NCI-H2081 (cell line): ENCODE data around the gene RBM47.
"Not testable (repeated sequence)": the region's sequence is repeated elsewhere in the genome, so short reads cannot be mapped to it uniquely, and the experiment has no call there.

Experiments
- DNase-seq, 2 experiments: peaks; one replicate each; lab custom pipeline; 2025; lab: John Stamatoyannopoulos, UW

RBM47 gene

GRCh38 chr4:40562208-40562607 is 67.5 kb downstream of the RBM47 start:
- no peak for DNase-seq

DNA sequence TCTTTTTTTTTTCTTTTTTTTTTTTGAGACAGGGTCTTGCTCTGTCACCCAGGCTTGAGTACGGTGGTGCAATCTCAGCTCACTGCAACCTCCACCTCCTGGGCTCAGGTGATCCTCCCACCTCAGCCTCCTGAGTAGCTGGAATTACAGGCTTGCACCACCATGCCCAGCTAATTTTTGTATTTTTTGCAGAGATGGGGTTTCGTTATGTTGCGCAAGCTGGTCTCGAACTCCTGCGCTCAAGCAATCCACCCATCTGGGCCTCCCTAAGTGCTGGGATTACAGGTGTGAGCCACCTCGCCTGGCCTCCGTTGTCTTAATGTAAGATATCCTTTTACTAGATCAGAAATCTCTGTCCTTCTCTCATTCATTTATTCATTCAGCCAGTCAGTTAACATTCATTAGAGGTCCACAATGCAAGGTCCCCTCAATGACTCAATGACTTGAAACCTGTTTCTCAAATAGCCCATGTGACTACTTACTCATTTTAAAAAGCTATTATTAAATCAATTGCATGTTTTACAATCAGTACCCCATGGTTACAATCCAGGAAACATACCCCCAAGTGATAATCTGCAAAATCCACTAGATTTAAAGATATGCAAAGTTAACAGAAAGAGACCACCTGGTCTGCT is 68.0 kb downstream of the RBM47 start:
- not testable (repeated sequence) for DNase-seq

- no peak for DNase-seq
These were observed 69.8 kb downstream of the RBM47 start for GRCh38 chr4:40559585-40560465.

DNA sequence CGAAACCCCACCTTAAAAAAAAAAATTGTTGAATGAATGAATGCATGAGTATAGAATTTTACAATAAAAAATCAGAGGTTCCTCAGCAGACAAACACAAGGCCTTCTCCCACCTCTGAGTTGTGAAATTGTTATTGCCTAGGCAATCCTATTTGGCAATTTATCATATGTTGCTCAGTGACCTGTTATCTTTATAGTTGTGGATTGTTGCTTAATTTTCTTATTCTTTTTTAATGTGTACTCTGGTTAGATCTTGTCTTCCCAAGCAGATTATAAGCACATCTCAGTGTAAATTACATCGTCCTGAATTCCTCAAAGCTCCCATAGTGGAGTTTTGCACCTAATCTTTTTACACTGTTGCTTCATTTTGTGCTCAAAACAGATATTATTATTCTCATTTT is 71.9 kb downstream of the RBM47 start:
- no peak for DNase-seq

GRCh38 chr4:40555176-40555900 is 74.3 kb downstream of the RBM47 start:
- DNase-seq: no peak

DNA sequence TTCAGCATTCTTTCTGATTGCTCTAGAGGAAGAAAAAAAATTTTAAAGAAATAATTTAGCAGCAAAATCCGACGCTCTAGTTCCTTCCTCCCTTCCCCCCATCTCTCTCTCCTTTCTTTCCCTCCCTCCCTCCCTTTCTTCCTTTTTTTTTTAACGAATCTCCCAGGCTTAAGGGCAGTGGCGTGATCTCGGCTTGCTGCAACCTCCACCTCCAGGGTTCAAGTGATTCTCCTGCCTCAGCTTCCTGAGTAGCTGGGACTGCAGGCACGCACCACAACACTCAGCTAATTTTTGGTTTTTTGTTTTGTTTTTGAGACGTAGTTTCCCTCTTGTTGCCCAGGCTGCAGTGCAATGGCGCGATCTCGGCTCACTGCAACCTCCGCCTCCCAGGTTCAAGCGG is 75.0 kb downstream of the RBM47 start:
- not testable (repeated sequence) for DNase-seq

DNA sequence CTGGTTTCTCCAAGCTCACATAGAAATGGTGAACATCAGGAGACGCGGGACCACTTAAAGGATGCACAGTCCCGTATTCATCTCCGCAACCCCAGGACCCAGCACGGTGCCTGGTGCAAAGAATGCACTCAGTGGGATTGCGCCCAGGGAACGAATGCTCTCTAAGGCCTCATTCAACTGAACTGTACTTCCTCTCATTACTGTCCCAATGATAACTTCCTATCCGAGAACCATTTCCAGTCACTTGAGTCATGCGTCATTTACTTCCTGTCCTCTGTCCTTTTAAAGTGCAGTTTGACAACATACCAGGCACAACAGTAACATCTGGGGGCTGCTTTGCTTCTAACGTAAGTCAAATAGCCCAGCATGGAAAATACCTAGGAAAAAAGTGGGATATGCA is 75.7 kb downstream of the RBM47 start:
- DNase-seq: no peak

DNA sequence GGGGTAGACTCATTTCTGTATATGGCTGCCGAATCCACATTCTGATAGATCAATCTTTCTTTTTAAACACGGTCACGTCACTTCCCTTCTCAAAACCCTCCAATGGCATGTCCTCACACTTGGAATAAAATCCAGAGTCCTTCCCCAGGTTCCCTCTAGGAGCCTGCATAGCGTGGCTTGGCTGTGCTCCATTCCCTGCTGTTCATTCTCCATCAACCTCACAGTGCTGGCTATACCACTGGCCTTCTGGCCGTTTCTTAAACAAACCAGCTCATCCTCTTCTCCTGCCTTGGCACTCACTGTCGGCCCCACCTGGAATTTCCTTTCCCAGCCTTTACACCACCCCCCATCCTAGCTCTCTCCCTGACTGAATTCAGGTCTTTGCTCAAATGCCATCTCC is 77.1 kb downstream of the RBM47 start:
- no peak for DNase-seq

- not testable (repeated sequence) for DNase-seq
These were observed 78.0 kb downstream of the RBM47 start for GRCh38 chr4:40551568-40552136.

DNA sequence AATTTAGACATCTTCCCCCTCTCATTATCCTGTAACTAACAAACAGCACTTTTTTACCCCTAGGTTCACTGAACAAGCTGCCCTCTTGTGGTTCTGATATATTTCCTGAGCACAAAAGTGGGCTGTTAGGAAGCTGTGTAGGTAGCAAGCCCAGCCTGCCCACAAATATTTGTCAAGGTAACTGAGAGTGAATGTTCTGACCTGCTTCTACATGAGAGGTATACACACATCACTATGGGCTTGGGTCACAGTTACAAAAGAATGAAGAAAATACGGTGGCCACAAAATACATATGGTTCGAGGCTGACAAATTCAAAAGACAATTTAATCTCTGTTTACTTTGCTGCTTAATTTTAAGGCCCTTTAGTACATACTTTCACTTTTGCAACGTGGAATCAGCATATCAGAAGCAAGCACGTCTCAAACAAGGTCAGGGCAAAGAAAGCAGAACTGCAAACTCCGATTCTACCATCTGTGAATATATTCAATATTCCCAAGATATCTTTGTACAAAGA is 78.7 kb downstream of the RBM47 start:
- DNase-seq: peak; percentile 9 to 40

DNA sequence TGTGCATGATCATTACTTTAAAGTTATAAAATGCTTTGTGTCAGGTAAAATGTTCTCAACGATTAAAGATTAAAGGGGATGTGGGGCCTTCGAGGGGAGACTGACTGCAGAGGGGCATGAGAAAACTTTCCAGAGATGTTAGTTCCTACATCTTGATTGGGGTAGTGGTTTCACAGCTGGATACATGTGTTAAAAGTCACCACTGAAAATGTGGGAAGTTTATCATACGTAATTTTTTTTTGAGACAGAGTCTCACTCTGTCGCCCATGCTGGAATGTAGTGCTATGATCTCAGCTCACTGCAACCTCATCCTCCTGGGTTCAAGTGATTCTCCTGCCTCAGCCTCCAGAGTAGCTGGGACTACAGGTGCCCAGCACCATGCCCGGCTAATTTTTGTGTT is 79.5 kb downstream of the RBM47 start:
- DNase-seq: no peak

- no peak for DNase-seq
These were observed 81.4 kb downstream of the RBM47 start for GRCh38 chr4:40548256-40548655.

GRCh38 chr4:40547789-40548132 is 81.9 kb downstream of the RBM47 start:
- no peak for DNase-seq

DNA sequence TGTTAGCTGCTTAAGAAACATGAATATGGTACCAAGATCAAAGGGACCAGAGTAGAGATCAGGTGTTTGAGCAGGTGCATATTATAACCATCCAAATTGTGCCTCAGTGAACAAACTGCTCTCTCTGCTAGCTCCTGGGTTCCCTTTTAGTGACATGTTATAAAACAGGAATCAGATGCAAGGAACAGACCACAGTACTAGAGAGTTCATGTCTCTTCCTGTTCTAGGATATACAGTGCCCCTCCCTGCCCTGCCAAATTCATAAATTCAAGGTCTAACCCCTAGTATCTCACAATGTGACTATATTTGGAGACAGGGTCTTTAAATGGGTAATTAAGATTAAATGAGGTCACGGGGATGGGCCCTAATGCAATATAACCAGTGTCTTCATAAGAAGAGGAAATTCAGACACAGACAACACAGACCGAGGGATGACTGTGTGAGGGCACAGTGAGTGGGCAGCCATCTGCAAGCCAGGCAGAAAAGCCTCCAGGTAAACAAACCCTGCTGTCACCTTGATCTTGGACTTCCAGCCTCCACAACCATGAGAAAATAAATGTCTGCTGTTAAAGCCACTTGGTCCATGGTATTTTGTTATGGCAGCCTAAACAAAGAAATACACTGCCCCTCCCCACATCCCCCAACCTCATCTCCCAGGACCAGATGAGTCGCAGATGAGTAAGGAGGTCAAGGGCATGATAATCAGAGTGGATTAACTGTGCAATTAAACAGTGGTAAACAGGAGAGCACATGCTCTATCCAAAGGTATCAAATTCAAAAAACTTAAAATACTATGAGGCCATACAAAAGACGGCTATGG is 82.5 kb downstream of the RBM47 start:
- DNase-seq: no peak

DNA sequence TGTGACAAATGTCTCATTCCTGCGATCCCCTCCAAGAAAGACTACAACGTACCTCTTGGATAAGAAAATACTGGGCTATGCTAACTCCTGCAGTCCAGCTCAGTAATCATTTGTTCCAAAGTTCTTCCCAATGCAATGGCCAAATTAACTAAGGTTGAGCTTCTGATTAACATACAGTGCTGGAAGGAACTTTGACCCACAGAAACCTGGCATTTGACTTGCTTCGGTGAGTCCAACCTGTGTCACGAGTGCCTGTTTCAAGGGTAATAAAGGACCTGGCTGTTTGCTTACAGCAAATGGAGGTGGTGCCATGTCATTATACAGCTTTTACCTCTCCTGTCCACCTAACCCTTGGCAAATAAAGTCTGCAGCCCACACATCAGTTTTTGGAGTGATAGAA is 83.2 kb downstream of the RBM47 start:
- no peak for DNase-seq

DNA sequence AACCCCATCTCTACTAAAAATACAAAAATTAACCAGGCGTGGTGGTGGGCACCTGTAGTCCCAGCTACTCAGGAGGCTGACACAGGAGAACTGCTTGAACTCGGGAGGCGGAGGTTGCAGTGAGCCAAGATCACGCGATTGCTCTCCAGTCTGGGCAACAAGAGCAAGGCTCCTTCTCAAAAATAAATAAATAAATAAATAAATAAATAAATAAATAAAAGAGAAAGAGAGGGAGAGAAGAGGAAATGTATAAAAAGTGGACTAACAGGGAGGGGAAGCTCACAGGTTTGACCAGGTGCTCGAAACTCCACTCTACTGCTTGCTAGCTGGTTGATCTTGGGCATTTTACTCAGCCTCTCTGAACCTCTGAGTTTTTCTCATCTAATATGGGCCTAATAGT is 84.2 kb downstream of the RBM47 start:
- not testable (repeated sequence) for DNase-seq

DNA sequence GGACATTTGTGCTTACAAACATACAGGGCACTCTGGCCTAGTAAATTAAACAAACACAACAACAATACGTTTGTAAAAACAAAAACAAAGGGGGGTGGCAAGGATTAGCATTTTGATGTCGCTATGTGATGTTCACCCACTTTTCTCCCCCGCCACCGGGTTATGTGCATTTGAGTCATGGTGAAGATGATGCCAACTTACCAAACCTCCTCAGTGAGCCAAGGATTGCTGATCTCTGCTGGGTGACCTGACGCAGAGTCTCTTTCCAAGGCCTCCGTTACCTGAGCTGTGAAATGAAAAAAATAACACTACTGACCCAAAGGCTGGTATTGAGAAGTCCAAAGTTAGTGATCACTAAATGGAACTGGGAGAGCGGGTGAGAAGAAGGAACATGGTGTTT is 85.4 kb downstream of the RBM47 start:
- DNase-seq: no peak

DNA sequence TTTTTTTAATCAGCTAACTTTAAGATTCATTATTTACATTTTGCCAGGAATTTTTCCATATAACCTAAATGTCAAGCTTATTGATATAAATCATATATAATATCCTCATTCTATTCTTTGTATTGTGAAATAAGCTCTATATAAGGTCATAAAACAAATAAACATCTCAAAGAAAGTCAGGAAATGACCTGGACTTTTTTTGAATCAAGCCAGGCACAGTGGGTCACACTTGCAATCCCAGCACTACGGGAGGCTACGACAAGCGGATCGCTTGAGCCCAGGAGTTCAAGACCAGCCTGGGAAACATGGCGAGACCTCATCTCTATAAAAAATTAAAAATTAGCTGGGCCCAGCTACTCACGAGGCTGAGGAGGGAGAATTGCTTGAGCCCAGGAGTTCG is 88.9 kb downstream of the RBM47 start:
- DNase-seq: no peak

DNA sequence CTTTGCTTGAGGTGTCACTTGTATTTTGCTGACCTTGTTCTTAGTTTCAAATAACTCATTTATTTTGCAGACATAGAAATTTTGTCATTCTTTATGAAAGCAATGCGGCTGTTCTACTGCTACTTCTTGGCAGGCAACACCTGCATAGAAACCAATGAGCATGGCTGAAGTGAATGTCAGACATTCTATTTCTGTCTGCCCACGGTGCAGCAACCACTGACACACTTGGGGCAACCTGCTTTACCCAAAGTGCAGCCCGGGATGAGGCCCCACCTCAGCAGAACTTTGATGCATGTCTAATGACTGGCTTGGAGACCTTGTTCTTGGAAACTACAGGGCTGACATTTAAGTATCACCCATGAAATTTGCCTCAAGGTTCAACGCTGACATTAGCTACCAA is 93.6 kb downstream of the RBM47 start:
- DNase-seq: no peak

DNA sequence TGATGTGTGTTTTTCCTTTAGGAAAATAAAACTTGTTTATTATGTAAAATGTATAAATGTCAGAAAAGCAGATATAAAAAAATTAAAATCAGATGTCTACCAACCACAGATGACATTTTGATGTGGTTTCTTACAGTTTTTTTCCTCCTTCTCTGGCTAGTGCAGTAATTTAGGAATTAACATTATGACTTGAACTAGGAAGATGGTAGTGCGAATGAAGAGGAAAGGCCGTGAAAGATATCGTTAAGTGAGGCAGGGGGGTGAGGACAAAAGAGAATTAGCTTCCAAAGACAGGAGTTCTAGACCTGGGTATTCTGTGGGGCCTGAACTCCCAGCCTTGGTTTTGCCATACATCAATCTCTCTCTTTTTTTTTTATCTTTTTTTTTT is 98.0 kb downstream of the RBM47 start:
- no peak for DNase-seq

- DNase-seq: no peak
These were observed 98.6 kb downstream of the RBM47 start for GRCh38 chr4:40530961-40531635.
